ENCODE measurements around the gene SLC9C1. TPM values are rescaled to one million over a fixed set of nuclear protein-coding genes. Genes with fewer than 3 reads are reported as not detected.
"Not testable (repeated sequence)": the region's sequence is repeated elsewhere in the genome, so short reads cannot be mapped to it uniquely, and the experiment has no call there.

SLC9C1 gene
- total RNA-seq, 1 experiment from 2014 or later: 0.79 TPM

DNA sequence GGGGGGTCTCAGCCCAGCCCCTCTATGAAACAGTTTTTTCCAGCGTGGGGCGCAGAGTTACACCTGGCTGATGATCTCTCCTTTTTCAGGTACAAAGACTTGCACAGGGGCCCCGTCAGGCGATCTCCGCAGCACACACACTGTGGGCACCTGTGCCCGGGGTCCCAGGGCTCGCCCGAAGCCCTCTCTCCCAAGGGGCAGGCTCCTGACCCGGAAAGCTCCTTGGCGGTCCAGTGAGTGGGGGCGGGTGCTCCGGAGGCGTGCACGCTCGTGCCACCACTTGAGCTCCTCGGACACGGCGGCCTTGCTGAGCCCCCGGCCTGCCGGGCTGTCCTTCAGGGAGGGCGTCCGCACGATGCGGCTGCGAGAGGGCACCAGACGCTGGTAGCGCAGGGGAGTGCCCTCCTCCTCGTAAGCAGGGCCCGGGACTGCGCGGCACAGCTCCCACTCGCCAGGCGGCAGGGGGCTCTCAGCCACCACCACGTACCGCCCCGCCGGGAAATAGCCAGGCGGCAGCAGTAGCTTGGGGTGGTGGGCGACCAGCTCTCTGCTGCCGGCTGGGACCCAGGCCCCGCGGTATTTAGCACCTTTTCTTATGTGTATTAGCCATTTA lies 108.5 kb downstream of the SLC9C1 start:
- ATAC-seq; H4K20me1 ChIP-seq (ENCODE audit: insufficient read depth); DNase-seq (ENCODE audit: low read depth, low spot score); H3K4me2 ChIP-seq (ENCODE audit: low read length); H3K27me3 ChIP-seq (ENCODE audit: insufficient read depth, low read length); BruUV-seq (replicated peaks); RAD21 ChIA-PET (ENCODE audit: low non-redundant PET in 1 of 2, low total read pairs in 2 of 2, uncharacterized antibody in 2 of 2, unreplicated experiment in 2 of 2); H3K9me2 ChIP-seq (ENCODE audit: insufficient read depth); H3K4me3 ChIP-seq (replicated peaks in 1 of 2; ENCODE audit: low read depth in 1 of 2, low read length in 2 of 2); H3K79me2 ChIP-seq (ENCODE audit: insufficient read depth, low read length); H3K27ac ChIP-seq (ENCODE audit: low read depth, low read length); H2AFZ ChIP-seq (ENCODE audit: low read depth, low read length, poor library complexity, severe bottlenecking); H3K9me3 ChIP-seq (ENCODE audit: control insufficient read depth in 1 of 2, insufficient read depth in 1 of 2, low read depth in 1 of 2, low read length in 2 of 2); H3K36me3 ChIP-seq (ENCODE audit: control insufficient read depth in 1 of 2, insufficient read depth in 2 of 2, low read length in 2 of 2); POLR2A ChIA-PET; intact Hi-C loops (cut with micrococcal nuclease); CTCF ChIA-PET; H3K4me1 ChIP-seq (ENCODE audit: control insufficient read depth in 1 of 2, insufficient read depth in 2 of 2, low read length in 2 of 2); H3K9ac ChIP-seq (ENCODE audit: low read length): not testable (repeated sequence)

DNA sequence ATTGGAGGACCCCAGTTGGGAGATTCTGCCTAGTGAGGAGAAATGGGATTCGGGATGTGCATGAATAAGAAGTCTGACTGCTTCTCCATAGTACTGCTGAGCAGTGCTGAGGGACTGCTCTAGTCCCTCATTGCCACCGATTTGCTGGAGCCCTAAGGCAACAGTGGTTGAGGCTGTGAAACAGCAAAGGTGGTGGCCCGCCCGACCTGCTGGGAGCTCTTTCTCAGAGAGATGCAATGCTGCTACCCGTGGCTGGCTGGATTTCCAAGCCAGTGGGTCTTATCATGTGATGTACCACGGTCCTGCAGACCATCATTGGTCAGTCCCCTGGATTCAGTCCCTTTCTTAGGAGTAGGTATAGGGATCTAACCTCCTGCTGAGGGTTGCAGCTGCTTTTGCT lies 118.4 kb downstream of the SLC9C1 start:
- ATAC-seq (no peak), DNase-seq (ENCODE audit: low read depth, low spot score) (no peak)
- no peaks in the 10 kb centered on the region for H3K36me3 ChIP-seq (ENCODE audit: control insufficient read depth in 1 of 2, insufficient read depth in 2 of 2, low read length in 2 of 2)
- H3K79me2 ChIP-seq (ENCODE audit: insufficient read depth, low read length): no peaks in the 10 kb centered on the region
- H3K9ac ChIP-seq (ENCODE audit: low read length): no peak overlapping the region
- ChIA-PET POLR2A (no interaction called here), CTCF (no interaction called here), RAD21 (ENCODE audit: low non-redundant PET in 1 of 2, low total read pairs in 2 of 2, uncharacterized antibody in 2 of 2, unreplicated experiment in 2 of 2) (no interaction called here)
- H3K27me3 ChIP-seq (ENCODE audit: insufficient read depth, low read length): no peaks in the 10 kb centered on the region
- H4K20me1 ChIP-seq (ENCODE audit: insufficient read depth): no peaks in the 10 kb centered on the region
- no peak overlapping the region for H3K4me3 ChIP-seq (replicated peaks in 1 of 2; ENCODE audit: low read depth in 1 of 2, low read length in 2 of 2)
- H3K4me2 ChIP-seq (ENCODE audit: low read length): no peak overlapping the region
- TF ChIP-seq, protein P1, sequence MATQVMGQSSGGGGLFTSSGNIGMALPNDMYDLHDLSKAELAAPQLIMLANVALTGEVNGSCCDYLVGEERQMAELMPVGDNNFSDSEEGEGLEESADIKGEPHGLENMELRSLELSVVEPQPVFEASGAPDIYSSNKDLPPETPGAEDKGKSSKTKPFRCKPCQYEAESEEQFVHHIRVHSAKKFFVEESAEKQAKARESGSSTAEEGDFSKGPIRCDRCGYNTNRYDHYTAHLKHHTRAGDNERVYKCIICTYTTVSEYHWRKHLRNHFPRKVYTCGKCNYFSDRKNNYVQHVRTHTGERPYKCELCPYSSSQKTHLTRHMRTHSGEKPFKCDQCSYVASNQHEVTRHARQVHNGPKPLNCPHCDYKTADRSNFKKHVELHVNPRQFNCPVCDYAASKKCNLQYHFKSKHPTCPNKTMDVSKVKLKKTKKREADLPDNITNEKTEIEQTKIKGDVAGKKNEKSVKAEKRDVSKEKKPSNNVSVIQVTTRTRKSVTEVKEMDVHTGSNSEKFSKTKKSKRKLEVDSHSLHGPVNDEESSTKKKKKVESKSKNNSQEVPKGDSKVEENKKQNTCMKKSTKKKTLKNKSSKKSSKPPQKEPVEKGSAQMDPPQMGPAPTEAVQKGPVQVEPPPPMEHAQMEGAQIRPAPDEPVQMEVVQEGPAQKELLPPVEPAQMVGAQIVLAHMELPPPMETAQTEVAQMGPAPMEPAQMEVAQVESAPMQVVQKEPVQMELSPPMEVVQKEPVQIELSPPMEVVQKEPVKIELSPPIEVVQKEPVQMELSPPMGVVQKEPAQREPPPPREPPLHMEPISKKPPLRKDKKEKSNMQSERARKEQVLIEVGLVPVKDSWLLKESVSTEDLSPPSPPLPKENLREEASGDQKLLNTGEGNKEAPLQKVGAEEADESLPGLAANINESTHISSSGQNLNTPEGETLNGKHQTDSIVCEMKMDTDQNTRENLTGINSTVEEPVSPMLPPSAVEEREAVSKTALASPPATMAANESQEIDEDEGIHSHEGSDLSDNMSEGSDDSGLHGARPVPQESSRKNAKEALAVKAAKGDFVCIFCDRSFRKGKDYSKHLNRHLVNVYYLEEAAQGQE (IDR thresholded peaks at IDR 0.05; ENCODE audit: low read depth): no peak
- TF ChIP-seq EZH2phosphoT487 (IDR thresholded peaks at IDR 0.05; ENCODE audit: borderline replicate concordance): no peak
- no TSS peak for BruUV-seq (replicated peaks)
- no peaks in the 10 kb centered on the region for H3K9me2 ChIP-seq (ENCODE audit: insufficient read depth)
- no peak overlapping the region for H2AFZ ChIP-seq (ENCODE audit: low read depth, low read length, poor library complexity, severe bottlenecking)
- no peaks in the 10 kb centered on the region for H3K4me1 ChIP-seq (ENCODE audit: control insufficient read depth in 1 of 2, insufficient read depth in 2 of 2, low read length in 2 of 2)
- no peaks in the 10 kb centered on the region for H3K9me3 ChIP-seq (ENCODE audit: control insufficient read depth in 1 of 2, insufficient read depth in 1 of 2, low read depth in 1 of 2, low read length in 2 of 2)
- intact Hi-C loops (cut with micrococcal nuclease): no loop called here
- H3K27ac ChIP-seq (ENCODE audit: low read depth, low read length): no peak overlapping the region

All from HCT116 (cell line).